VCaP (cell line): Measurements from ENCODE around the gene SRP9.
"Not testable (repeated sequence)": the region's sequence is repeated elsewhere in the genome, so short reads cannot be mapped to it uniquely, and the experiment has no call there.

Experiments
- H3K27ac ChIP-seq: fragments of 450-650 bp; 2 replicates; pipeline ENCODE4 v1.5.1; 2017
- TF ChIP-seq, protein P1 (sequence below): fragments of 450-650 bp; conservative IDR thresholded peaks from 2 replicates; pipeline ENCODE4 v1.5.1; 2017; ENCODE audit warnings: mild to moderate bottlenecking, moderate library complexity

The SRP9 gene

DNA sequence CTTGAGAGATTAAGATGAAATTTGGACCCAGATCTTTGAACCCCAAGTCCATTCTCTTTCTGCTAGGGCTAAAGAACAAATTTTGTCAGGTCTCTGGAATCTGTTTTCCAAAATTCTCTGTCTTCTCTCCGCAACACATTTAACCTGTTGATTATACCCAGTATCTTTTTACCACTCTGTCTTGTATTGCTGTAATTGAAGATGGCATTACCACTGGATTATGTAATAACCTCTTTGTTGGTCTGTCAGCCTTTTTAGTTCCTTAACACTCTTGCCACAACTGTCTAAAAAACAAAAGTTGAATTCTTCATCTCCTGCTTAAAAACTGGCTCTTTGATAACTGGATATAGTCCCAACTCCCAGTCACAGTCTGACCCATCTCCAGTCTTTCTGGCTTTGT lies 3.0 kb downstream of the SRP9 start:
- TF ChIP-seq, protein P1, sequence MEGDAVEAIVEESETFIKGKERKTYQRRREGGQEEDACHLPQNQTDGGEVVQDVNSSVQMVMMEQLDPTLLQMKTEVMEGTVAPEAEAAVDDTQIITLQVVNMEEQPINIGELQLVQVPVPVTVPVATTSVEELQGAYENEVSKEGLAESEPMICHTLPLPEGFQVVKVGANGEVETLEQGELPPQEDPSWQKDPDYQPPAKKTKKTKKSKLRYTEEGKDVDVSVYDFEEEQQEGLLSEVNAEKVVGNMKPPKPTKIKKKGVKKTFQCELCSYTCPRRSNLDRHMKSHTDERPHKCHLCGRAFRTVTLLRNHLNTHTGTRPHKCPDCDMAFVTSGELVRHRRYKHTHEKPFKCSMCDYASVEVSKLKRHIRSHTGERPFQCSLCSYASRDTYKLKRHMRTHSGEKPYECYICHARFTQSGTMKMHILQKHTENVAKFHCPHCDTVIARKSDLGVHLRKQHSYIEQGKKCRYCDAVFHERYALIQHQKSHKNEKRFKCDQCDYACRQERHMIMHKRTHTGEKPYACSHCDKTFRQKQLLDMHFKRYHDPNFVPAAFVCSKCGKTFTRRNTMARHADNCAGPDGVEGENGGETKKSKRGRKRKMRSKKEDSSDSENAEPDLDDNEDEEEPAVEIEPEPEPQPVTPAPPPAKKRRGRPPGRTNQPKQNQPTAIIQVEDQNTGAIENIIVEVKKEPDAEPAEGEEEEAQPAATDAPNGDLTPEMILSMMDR, result no peak
- no peak overlapping the region for H3K27ac ChIP-seq

DNA sequence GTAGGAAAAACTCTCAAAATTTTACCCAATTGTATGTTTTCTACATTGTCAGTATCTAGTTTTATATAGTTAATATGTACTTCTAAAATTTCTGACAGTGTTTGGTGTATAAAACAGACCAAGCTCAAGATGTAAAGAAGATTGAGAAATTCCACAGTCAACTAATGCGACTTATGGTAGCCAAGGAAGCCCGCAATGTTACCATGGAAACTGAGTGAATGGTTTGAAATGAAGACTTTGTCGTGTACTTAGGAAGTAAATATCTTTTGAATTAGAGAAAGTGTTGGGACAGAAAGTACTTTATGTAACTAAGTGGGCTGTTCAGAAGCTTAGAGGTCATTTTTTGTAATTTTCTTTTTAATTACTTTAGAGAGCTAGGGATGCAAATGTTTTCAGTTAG lies 11.5 kb downstream of the SRP9 start:
- not testable (repeated sequence) for H3K27ac ChIP-seq

GRCh38 chr1:225794954-225795353 lies 17.3 kb downstream of the SRP9 start:
- no peak overlapping the region for H3K27ac ChIP-seq
- TF ChIP-seq, protein P1, result no peak

GRCh38 chr1:225796097-225796496 lies 18.5 kb downstream of the SRP9 start:
- not testable (repeated sequence) for H3K27ac ChIP-seq

DNA sequence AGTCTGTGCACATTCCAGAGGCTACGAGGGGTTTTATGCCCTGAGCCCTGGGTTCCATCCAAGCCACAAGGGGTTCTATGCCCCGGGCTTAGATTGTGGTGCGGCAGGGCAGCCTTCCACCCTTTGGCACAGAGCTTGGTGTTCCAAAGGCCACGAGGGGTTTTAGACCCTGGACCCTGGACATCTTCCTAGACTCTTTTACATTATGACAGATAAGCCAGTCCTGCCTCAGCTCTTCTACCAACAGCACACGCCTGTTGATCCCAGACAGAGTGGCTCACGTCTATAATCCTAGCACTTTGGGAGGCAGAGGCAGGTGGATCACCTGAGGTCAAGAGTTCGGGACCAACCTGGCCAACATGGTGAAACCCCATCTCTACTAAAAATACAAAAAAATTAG lies 23.5 kb downstream of the SRP9 start:
- not testable (repeated sequence) for H3K27ac ChIP-seq

DNA sequence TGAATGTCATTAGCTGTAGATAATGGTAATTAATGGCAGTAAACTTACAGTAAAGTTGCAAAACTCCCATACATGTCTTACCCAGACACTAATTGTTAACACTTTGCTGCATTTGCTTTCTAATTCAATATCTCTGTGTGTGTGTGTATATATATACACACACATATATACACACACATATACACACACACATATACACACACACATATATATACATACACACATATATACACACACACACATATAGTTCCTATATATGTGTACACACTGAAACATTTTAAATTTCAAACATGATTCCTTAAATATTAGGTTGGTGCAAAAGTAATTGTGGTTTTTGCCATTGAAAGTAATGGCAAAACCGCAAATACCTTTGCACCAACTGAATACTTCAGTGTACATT lies 28.6 kb downstream of the SRP9 start:
- TF ChIP-seq, protein P1, result no peak
- H3K27ac ChIP-seq, result no peak overlapping the region

GRCh38 chr1:225806736-225807135 lies 29.1 kb downstream of the SRP9 start:
- H3K27ac ChIP-seq, result not testable (repeated sequence)

- no peak overlapping the region for H3K27ac ChIP-seq
- TF ChIP-seq, protein P1, result no peak
These were observed 30.5 kb downstream of the SRP9 start for GRCh38 chr1:225808136-225808535.

- H3K27ac ChIP-seq, result peak within 1 kb of the TSS; percentile 90
- TF ChIP-seq, protein P1, result peak; percentile 54
These were observed 32.4 kb downstream of the SRP9 start, which contains the start of gene EPHX1 for GRCh38 chr1:225809842-225810578. EPHX1 (plus strand) TSS chr1:225810124; CDS start chr1:225828730, 18,606 bp downstream.

- peak overlapping the region; percentile 90 for H3K27ac ChIP-seq
These were observed 33.2 kb downstream of the SRP9 start for GRCh38 chr1:225810579-225811538.
